ENCODE results near the gene NCAPD2. TPM values are rescaled to one million over a fixed set of nuclear protein-coding genes. Genes with fewer than 3 reads are reported as not detected.

NCAPD2 gene
- total and polyA plus RNA-seq, 2 of the 4 experiments (the other 2 are of a cell fraction), result 35.6 to 57.9 TPM

DNA sequence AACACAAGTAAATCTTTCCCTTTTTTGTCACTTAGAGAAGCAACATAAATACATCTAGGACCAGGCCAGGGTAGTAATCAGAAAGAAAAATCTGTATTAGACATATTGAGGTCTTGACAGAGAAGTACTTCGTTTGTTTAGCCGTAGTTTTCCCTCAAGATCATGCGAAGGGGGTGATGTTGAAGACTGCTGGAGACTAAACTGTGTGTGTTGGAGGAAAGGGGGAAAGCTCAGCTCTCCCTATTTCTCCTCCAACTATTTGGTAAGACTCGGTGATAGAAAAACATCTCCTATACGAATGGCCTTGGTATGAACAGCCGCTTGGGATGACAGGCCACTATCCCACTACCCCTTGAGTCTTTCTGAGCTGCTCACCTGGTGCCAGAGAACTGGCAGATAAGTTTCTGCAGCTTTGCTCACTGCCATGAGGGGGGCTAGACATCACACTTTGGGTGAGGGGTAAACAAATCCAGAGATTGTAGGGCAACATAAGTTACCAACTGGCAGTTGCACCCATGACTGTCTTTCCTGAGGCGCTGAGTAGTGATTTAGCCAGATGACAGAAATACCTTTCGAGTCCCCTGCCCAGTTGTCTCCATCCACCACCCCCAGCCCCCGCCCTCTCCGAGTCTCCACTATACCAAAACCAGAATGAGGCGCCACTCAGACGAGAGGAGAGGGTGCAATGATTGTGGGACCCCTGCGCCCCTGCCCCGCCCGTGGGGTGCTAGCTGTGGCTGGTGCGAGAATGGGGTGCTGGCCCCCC, 24.1 kb upstream of the NCAPD2 start:
- Histone ChIP-seq H2AFZ (replicated peaks; ENCODE audit: low read length, poor library complexity) (peak overlapping the region; percentile 100), H3K4me3 (ENCODE audit: insufficient read depth, low read depth, low read length) (peak overlapping the region; percentile 78), H3K56ac (ENCODE audit: extremely low read depth, insufficient read depth, low read length) (no peak overlapping the region), H3K23ac (ENCODE audit: low read depth, low read length) (peak overlapping the region; percentile 92; the same call in 1 of the 2 replicates), H3K4me1 (ENCODE audit: control insufficient read depth, insufficient read depth, low read length) (peaks cover 4% of the 10 kb centered on the region), H3K36me3 (ENCODE audit: control insufficient read depth, insufficient read depth, low read length) (peaks cover 10% of the 10 kb centered on the region), H4K20me1 (ENCODE audit: insufficient read depth, low read length) (peaks cover 17% of the 10 kb centered on the region), H3K9me3 (ENCODE audit: control insufficient read depth, insufficient read depth, low read length) (no peaks in the 10 kb centered on the region), H4K5ac (ENCODE audit: low read depth, low read length) (no peak overlapping the region), H3K4me2 (ENCODE audit: low read depth, low read length) (peak overlapping the region; percentile 95), H2BK5ac (ENCODE audit: low read depth, low read length, poor library complexity, severe bottlenecking) (peak overlapping the region; percentile 84), H2AK5ac (ENCODE audit: low read depth, low read length) (peak overlapping the region; percentile 94), H3K9me1 (ENCODE audit: insufficient read depth, low read length) (peaks cover 6% of the 10 kb centered on the region; the same call in 1 of the 2 replicates), H3K27me3 (ENCODE audit: control insufficient read depth, insufficient read depth, low read length) (no peaks in the 10 kb centered on the region), H2BK20ac (ENCODE audit: low read depth, low read length) (no peak overlapping the region), H3K9ac (ENCODE audit: low read depth, low read length) (peak overlapping the region; percentile 88), H4K8ac (ENCODE audit: low read depth in 2 of 2, low read length in 2 of 2) (no peak overlapping the region), H2AK9ac (replicated peaks; ENCODE audit: low read depth, low read length, poor library complexity) (peak overlapping the region; percentile 93), H3K79me1 (ENCODE audit: low read depth in 1 of 2, low read length in 2 of 2) (peaks cover 10 to 39% of the 10 kb centered on the region in 2 experiments), H2BK120ac (ENCODE audit: low read depth, low read length) (no peak overlapping the region), H3K14ac (replicated peaks; ENCODE audit: low read depth, low read length) (peak overlapping the region; percentile 94), H4K91ac (ENCODE audit: insufficient read depth, low read depth, low read length) (no peak overlapping the region), H2BK15ac (ENCODE audit: low read depth, low read length) (no peak overlapping the region), H3K4ac (ENCODE audit: low read depth, low read length) (peak overlapping the region; percentile 68; the same call in 1 of the 2 replicates), H3K27ac (ENCODE audit: insufficient read depth, low read length) (peak overlapping the region; percentile 84), H3K18ac (ENCODE audit: low read depth, low read length) (no peak overlapping the region; the same call in 1 of the 2 replicates)
- CTCF ChIA-PET, result no interaction called here
- no peak for TF ChIP-seq MXI1 (IDR thresholded peaks at IDR 0.05; ENCODE audit: borderline replicate concordance, low read depth, low read length)
- TF ChIP-seq MAZ (IDR thresholded peaks at IDR 0.05; ENCODE audit: borderline replicate concordance, low read depth, low read length), result no peak
- TF ChIP-seq FOS (IDR thresholded peaks at IDR 0.05; ENCODE audit: low read depth, low read length), result no peak
- no peak for DNase-seq
- POLR2A ChIA-PET (ENCODE audit: unreplicated experiment), result interaction anchor here (0.8 to 1.3 kb wide), 3 partner anchors 11 to 134 kb away, joined by 4 read pairs; no protein-coding TSS in a partner anchor
- BruUV-seq (replicated peaks), result TSS peak; percentile 48
- no CpG with 5 or more reads among the region's 16 CpGs for WGBS, 2 experiments (ENCODE audit: extremely low coverage in 2 of 2, insufficient read length in 1 of 2)
- ATAC-seq (ENCODE audit: low read depth), result no peak
- intact Hi-C loops (cut with micrococcal nuclease), result loop anchor here (2.0 to 5.0 kb wide), 2 partner anchors 71 to 272 kb away; no protein-coding TSS in a partner anchor
- in situ Hi-C loops (cut with MboI; ENCODE audit: low sequenced_read_pairs), result loop anchor here (25.0 kb wide), 1 partner anchor 282 kb away; no protein-coding TSS in a partner anchor
- dilution Hi-C loops (cut with HindIII; ENCODE audit: low sequenced_read_pairs, unreplicated experiment), result no loop called here
